ENCODE data around the gene MUC5B.
"Not testable (repeated sequence)": the region's sequence is repeated elsewhere in the genome, so short reads cannot be mapped to it uniquely, and the experiment has no call there.

Gene MUC5B

GRCh38 chr11:1180171-1180570 lies 42.7 kb upstream of the MUC5B start:
- Mint-ChIP-seq H3K27me3 (ENCODE audit: low read depth) (no peaks in the 10 kb centered on the region), H3K4me1 (ENCODE audit: low read depth) (no peaks in the 10 kb centered on the region), H3K9me3 (peaks cover 9% of the 10 kb centered on the region), H3K36me3 (ENCODE audit: low read depth) (peaks cover 3% of the 10 kb centered on the region), H3K27ac (no peak overlapping the region), H3K4me3 (no peak overlapping the region)
- no peak for DNase-seq (ENCODE audit: low spot score)

- Mint-ChIP-seq H3K9me3 (peaks cover under 1% of the 10 kb centered on the region), H3K4me1 (ENCODE audit: low read depth) (no peaks in the 10 kb centered on the region), H3K27ac (no peak overlapping the region), H3K27me3 (ENCODE audit: low read depth) (no peaks in the 10 kb centered on the region), H3K4me3 (no peak overlapping the region), H3K36me3 (ENCODE audit: low read depth) (no peaks in the 10 kb centered on the region)
- DNase-seq (ENCODE audit: low spot score), result no peak
Measured at GRCh38 chr11:1180947-1181391, 41.9 kb upstream of the MUC5B start.

GRCh38 chr11:1181420-1181819 lies 41.4 kb upstream of the MUC5B start:
- Mint-ChIP-seq H3K27ac (no peak overlapping the region), H3K9me3 (no peaks in the 10 kb centered on the region), H3K4me1 (ENCODE audit: low read depth) (no peaks in the 10 kb centered on the region), H3K36me3 (ENCODE audit: low read depth) (no peaks in the 10 kb centered on the region), H3K4me3 (no peak overlapping the region), H3K27me3 (ENCODE audit: low read depth) (no peaks in the 10 kb centered on the region)
- DNase-seq (ENCODE audit: low spot score), result no peak

- Mint-ChIP-seq H3K4me1 (ENCODE audit: low read depth) (no peaks in the 10 kb centered on the region), H3K4me3 (no peak overlapping the region)
Measured at GRCh38 chr11:1181853-1182535, 40.9 kb upstream of the MUC5B start.

GRCh38 chr11:1184139-1184538 lies 38.7 kb upstream of the MUC5B start:
- not testable (repeated sequence) for H3K4me3 Mint-ChIP-seq; DNase-seq (ENCODE audit: low spot score)

More at GRCh38 chr11:1181853-1182535, 40.9 kb upstream of the MUC5B start:
- Mint-ChIP-seq H3K27me3 (ENCODE audit: low read depth) (no peaks in the 10 kb centered on the region), H3K27ac (no peak overlapping the region), H3K36me3 (ENCODE audit: low read depth) (no peaks in the 10 kb centered on the region), H3K9me3 (no peaks in the 10 kb centered on the region)
- no peak for DNase-seq (ENCODE audit: low spot score)

GRCh38 chr11:1188451-1189130 lies 34.3 kb upstream of the MUC5B start:
- DNase-seq (ENCODE audit: low spot score); H3K36me3 Mint-ChIP-seq (ENCODE audit: low read depth); H3K4me1 Mint-ChIP-seq (ENCODE audit: low read depth); H3K4me3 Mint-ChIP-seq; H3K27me3 Mint-ChIP-seq (ENCODE audit: low read depth); H3K27ac Mint-ChIP-seq; H3K9me3 Mint-ChIP-seq: not testable (repeated sequence)

More at GRCh38 chr11:1184139-1184538, 38.7 kb upstream of the MUC5B start:
- not testable (repeated sequence) for H3K9me3 Mint-ChIP-seq; H3K36me3 Mint-ChIP-seq (ENCODE audit: low read depth); H3K27me3 Mint-ChIP-seq (ENCODE audit: low read depth); H3K4me1 Mint-ChIP-seq (ENCODE audit: low read depth); H3K27ac Mint-ChIP-seq

GRCh38 chr11:1189816-1190215 lies 33.0 kb upstream of the MUC5B start:
- H3K27me3 Mint-ChIP-seq (ENCODE audit: low read depth); H3K9me3 Mint-ChIP-seq: not testable (repeated sequence)

GRCh38 chr11:1191786-1192470 lies 30.9 kb upstream of the MUC5B start:
- not testable (repeated sequence) for H3K36me3 Mint-ChIP-seq (ENCODE audit: low read depth); H3K27me3 Mint-ChIP-seq (ENCODE audit: low read depth); DNase-seq (ENCODE audit: low spot score); H3K4me1 Mint-ChIP-seq (ENCODE audit: low read depth); H3K9me3 Mint-ChIP-seq; H3K27ac Mint-ChIP-seq; H3K4me3 Mint-ChIP-seq

More at GRCh38 chr11:1189816-1190215, 33.0 kb upstream of the MUC5B start:
- not testable (repeated sequence) for H3K4me1 Mint-ChIP-seq (ENCODE audit: low read depth); H3K4me3 Mint-ChIP-seq; DNase-seq (ENCODE audit: low spot score); H3K36me3 Mint-ChIP-seq (ENCODE audit: low read depth); H3K27ac Mint-ChIP-seq

- H3K27me3 Mint-ChIP-seq (ENCODE audit: low read depth), result no peaks in the 10 kb centered on the region
- H3K9me3 Mint-ChIP-seq, result no peaks in the 10 kb centered on the region
- H3K27ac Mint-ChIP-seq, result no peak overlapping the region
- no peak overlapping the region for H3K4me3 Mint-ChIP-seq
- DNase-seq (ENCODE audit: low spot score), result no peak
- H3K4me1 Mint-ChIP-seq (ENCODE audit: low read depth), result no peaks in the 10 kb centered on the region
- H3K36me3 Mint-ChIP-seq (ENCODE audit: low read depth), result no peaks in the 10 kb centered on the region
Measured at GRCh38 chr11:1192741-1193325, 30.0 kb upstream of the MUC5B start.

- H3K4me3 Mint-ChIP-seq, result no peak overlapping the region
- no peaks in the 10 kb centered on the region for H3K36me3 Mint-ChIP-seq (ENCODE audit: low read depth)
- no peak overlapping the region for H3K27ac Mint-ChIP-seq
- H3K9me3 Mint-ChIP-seq, result no peaks in the 10 kb centered on the region
- no peak for DNase-seq (ENCODE audit: low spot score)
- H3K4me1 Mint-ChIP-seq (ENCODE audit: low read depth), result no peaks in the 10 kb centered on the region
- H3K27me3 Mint-ChIP-seq (ENCODE audit: low read depth), result no peaks in the 10 kb centered on the region
Measured at GRCh38 chr11:1193326-1194230, 29.3 kb upstream of the MUC5B start.

- Mint-ChIP-seq H3K27me3 (ENCODE audit: low read depth) (no peaks in the 10 kb centered on the region), H3K27ac (no peak overlapping the region), H3K36me3 (ENCODE audit: low read depth) (no peaks in the 10 kb centered on the region), H3K4me1 (ENCODE audit: low read depth) (no peaks in the 10 kb centered on the region), H3K9me3 (no peaks in the 10 kb centered on the region), H3K4me3 (no peak overlapping the region)
- no peak for DNase-seq (ENCODE audit: low spot score)
Measured at GRCh38 chr11:1194231-1194976, 28.5 kb upstream of the MUC5B start.

- no peaks in the 10 kb centered on the region for H3K4me1 Mint-ChIP-seq (ENCODE audit: low read depth)
- DNase-seq (ENCODE audit: low spot score), result no peak
- H3K4me3 Mint-ChIP-seq, result no peak overlapping the region
- no peaks in the 10 kb centered on the region for H3K27me3 Mint-ChIP-seq (ENCODE audit: low read depth)
- H3K9me3 Mint-ChIP-seq, result no peaks in the 10 kb centered on the region
- no peak overlapping the region for H3K27ac Mint-ChIP-seq
- H3K36me3 Mint-ChIP-seq (ENCODE audit: low read depth), result no peaks in the 10 kb centered on the region
Measured at GRCh38 chr11:1194977-1195681, 27.7 kb upstream of the MUC5B start.
